Ascending aorta (tissue), 2 donors: ENCODE measurements around the gene DCPS. TPM values are rescaled to one million over a fixed set of nuclear protein-coding genes. Genes with fewer than 3 reads are reported as not detected.
A peak's percentile ranks its signal among the peaks of the same experiment; 100 is the strongest.
"Not testable (repeated sequence)": the region's sequence is repeated elsewhere in the genome, so short reads cannot be mapped to it uniquely, and the experiment has no call there.

Source experiments
- DNase-seq, 2 donors: peaks; one replicate each; pipeline ENCODE4 v3.0.0-alpha.2; 2019; ENCODE audit warnings: low spot score in 2 of 2
- H3K27ac ChIP-seq, 2 donors: fragments of 200-600 bp; sonication (generic); one replicate each; pipeline ENCODE4 v1.5.1; 2016 to 2017; ENCODE audit warnings: mild to moderate bottlenecking in 1 of 2
- H3K27me3 ChIP-seq: fragments of 200-600 bp; sonication (generic); one replicate; pipeline ENCODE4 v1.5.1; 2017
- H3K36me3 ChIP-seq, 2 donors: fragments of 200-600 bp; sonication (generic); one replicate each; pipeline ENCODE4 v1.5.1; 2016
- H3K4me1 ChIP-seq, 2 donors: fragments of 200-600 bp; sonication (generic); one replicate each; pipeline ENCODE4 v1.5.1; 2016 to 2017; ENCODE audit warnings: mild to moderate bottlenecking in 1 of 2
- H3K4me3 ChIP-seq, 2 donors: fragments of 200-600 bp; sonication (generic); one replicate each; pipeline ENCODE4 v1.5.1; 2016 to 2017; ENCODE audit warnings: mild to moderate bottlenecking in 1 of 2
- H3K9me3 ChIP-seq, 2 donors: fragments of 200-600 bp; sonication (generic); one replicate each; pipeline ENCODE4 v1.5.1; 2016
- CTCF ChIP-seq, 3 experiments: fragments of 200-600 bp in 2 of 3; fragments of 450-650 bp in 1 of 3; sonication (generic) in 2 of 3; IDR thresholded peaks; one replicate each; pipeline ENCODE4 v1.5.1; 2016 to 2019; ENCODE audit warnings: antibody characterized with exemption in 3 of 3, mild to moderate bottlenecking in 1 of 3, moderate library complexity in 1 of 3
- intact Hi-C: fragments of 100-400 bp; cut with DNase I; formaldehyde crosslinking; loops from one replicate; pipeline ENCODE4 v1.15.1; 2023
- total RNA-seq: library from RNA; depleted of rRNA; stranded (reverse); fragments of >200 nt; gene quantifications from one replicate; pipeline ENCODE4 v1.1.0, GENCODE V29; 2016

The DCPS gene
- total RNA-seq, 1 donor from 2014 or later: 19.6 TPM

- intact Hi-C loops: loop anchor here (5.0 to 10.0 kb wide), 3 partner anchors 92 to 245 kb away; partner anchors contain the start of genes FAM118B, FOXRED1, RPUSD4 and SRPRA
These were observed 55.7 kb downstream of the DCPS start for GRCh38 chr11:126359431-126360048.

GRCh38 chr11:126360049-126360446, 56.2 kb downstream of the DCPS start:
- H3K4me1 ChIP-seq: peaks cover 12 to 29% of the 10 kb centered on the region in 2 donors
- peak overlapping the region in 1 of 2 donors; percentile 13 for H3K4me3 ChIP-seq

More at GRCh38 chr11:126359431-126360048, 55.7 kb downstream of the DCPS start:
- peaks cover 16 to 33% of the 10 kb centered on the region in 2 donors for H3K4me1 ChIP-seq
- H3K36me3 ChIP-seq: no peaks in the 10 kb centered on the region
- peak overlapping the region; percentile 10 to 18 for H3K27ac ChIP-seq
- H3K4me3 ChIP-seq: peak overlapping the region in 1 of 2 donors; percentile 13
- no peaks in the 10 kb centered on the region for H3K9me3 ChIP-seq
- no peak for DNase-seq
- H3K27me3 ChIP-seq: no peaks in the 10 kb centered on the region
- TF ChIP-seq CTCF (IDR thresholded peaks at IDR 0.05): peak in 1 of 3 experiments; percentile 7

GRCh38 chr11:126361400-126361799, 57.5 kb downstream of the DCPS start:
- Histone ChIP-seq H3K36me3 (no peaks in the 10 kb centered on the region), H3K27ac (no peak overlapping the region), H3K9me3 (no peaks in the 10 kb centered on the region), H3K4me3 (no peak overlapping the region), H3K27me3 (no peaks in the 10 kb centered on the region), H3K4me1 (peaks cover 9 to 25% of the 10 kb centered on the region in 2 donors)
- intact Hi-C loops: no loop called here
- DNase-seq: no peak
- no peak for TF ChIP-seq CTCF (IDR thresholded peaks at IDR 0.05)

More at GRCh38 chr11:126360049-126360446, 56.2 kb downstream of the DCPS start:
- intact Hi-C loops: no loop called here
- H3K36me3 ChIP-seq: no peaks in the 10 kb centered on the region
- no peaks in the 10 kb centered on the region for H3K9me3 ChIP-seq
- no peak for TF ChIP-seq CTCF (IDR thresholded peaks at IDR 0.05)
- H3K27ac ChIP-seq: no peak overlapping the region
- no peaks in the 10 kb centered on the region for H3K27me3 ChIP-seq
- no peak for DNase-seq

- H3K4me3 ChIP-seq: no peak overlapping the region
- TF ChIP-seq CTCF (IDR thresholded peaks at IDR 0.05): no peak
- no peaks in the 10 kb centered on the region for H3K9me3 ChIP-seq
- intact Hi-C loops: no loop called here
- H3K27me3 ChIP-seq: no peaks in the 10 kb centered on the region
- H3K36me3 ChIP-seq: no peaks in the 10 kb centered on the region
- H3K27ac ChIP-seq: no peak overlapping the region
- no peak for DNase-seq
- peaks cover 4 to 17% of the 10 kb centered on the region in 2 donors for H3K4me1 ChIP-seq
These were observed 59.2 kb downstream of the DCPS start for GRCh38 chr11:126362879-126363655.

- Histone ChIP-seq H3K36me3 (no peaks in the 10 kb centered on the region), H3K9me3 (no peaks in the 10 kb centered on the region), H3K4me3 (no peak overlapping the region), H3K27ac (no peak overlapping the region), H3K27me3 (no peaks in the 10 kb centered on the region), H3K4me1 (peaks cover 4 to 15% of the 10 kb centered on the region in 2 donors)
- intact Hi-C loops: no loop called here
- no peak for DNase-seq
- TF ChIP-seq CTCF (IDR thresholded peaks at IDR 0.05): no peak
These were observed 59.9 kb downstream of the DCPS start for GRCh38 chr11:126363706-126364248.

GRCh38 chr11:126364735-126365134, 60.9 kb downstream of the DCPS start:
- H3K4me1 ChIP-seq, H3K4me3 ChIP-seq, H3K36me3 ChIP-seq, intact Hi-C loops, H3K27me3 ChIP-seq, H3K27ac ChIP-seq, H3K9me3 ChIP-seq: not testable (repeated sequence)
- DNase-seq: peak in 1 of 2 donors; percentile 28

GRCh38 chr11:126365508-126365907, 61.6 kb downstream of the DCPS start:
- H3K4me3 ChIP-seq, H3K27me3 ChIP-seq, intact Hi-C loops, H3K9me3 ChIP-seq, H3K36me3 ChIP-seq, H3K4me1 ChIP-seq, H3K27ac ChIP-seq: not testable (repeated sequence)
- DNase-seq: peak in 1 of 2 donors; percentile 39
